ENCODE data around the gene COLEC11.

COLEC11 gene

GRCh38 chr2:3636586-3637310 is 41.8 kb downstream of the COLEC11 start:
- no peak for TF ChIP-seq CTCF (IDR thresholded peaks at IDR 0.05; ENCODE audit: low read depth, low read length, missing control alignments)
- H3K4me3 ChIP-seq (ENCODE audit: low read depth, low read length) = no peak overlapping the region
- no peak for DNase-seq (ENCODE audit: low read depth)

GRCh38 chr2:3637311-3637675 is 42.4 kb downstream of the COLEC11 start:
- H3K4me3 ChIP-seq (ENCODE audit: low read depth, low read length) = no peak overlapping the region
- no peak for TF ChIP-seq CTCF (IDR thresholded peaks at IDR 0.05; ENCODE audit: low read depth, low read length, missing control alignments)
- DNase-seq (ENCODE audit: low read depth) = no peak

GRCh38 chr2:3637692-3638455 is 43.0 kb downstream of the COLEC11 start:
- TF ChIP-seq CTCF (IDR thresholded peaks at IDR 0.05; ENCODE audit: low read depth, low read length, missing control alignments) = no peak
- no peak overlapping the region for H3K4me3 ChIP-seq (ENCODE audit: low read depth, low read length)
- no peak for DNase-seq (ENCODE audit: low read depth)

GRCh38 chr2:3638456-3638810 is 43.5 kb downstream of the COLEC11 start:
- DNase-seq (ENCODE audit: low read depth) = no peak
- H3K4me3 ChIP-seq (ENCODE audit: low read depth, low read length) = no peak overlapping the region
- TF ChIP-seq CTCF (IDR thresholded peaks at IDR 0.05; ENCODE audit: low read depth, low read length, missing control alignments) = no peak

GRCh38 chr2:3639015-3639630 is 44.2 kb downstream of the COLEC11 start:
- no peak overlapping the region for H3K4me3 ChIP-seq (ENCODE audit: low read depth, low read length)
- no peak for TF ChIP-seq CTCF (IDR thresholded peaks at IDR 0.05; ENCODE audit: low read depth, low read length, missing control alignments)
- no peak for DNase-seq (ENCODE audit: low read depth)

- no peak overlapping the region for H3K4me3 ChIP-seq (ENCODE audit: low read depth, low read length)
- no peak for DNase-seq (ENCODE audit: low read depth)
- TF ChIP-seq CTCF (IDR thresholded peaks at IDR 0.05; ENCODE audit: low read depth, low read length, missing control alignments) = no peak
Observed at GRCh38 chr2:3639653-3640052, 44.7 kb downstream of the COLEC11 start.

All from GM12864 (cell line).